SK-N-SH treated with all-trans-retinoic acid at 6 μM for 48 hours (cell line): ENCODE data around the gene AP2M1.

Source experiments
- ESRRG ChIP-seq: fragments of 250-450 bp; sonication (Bioruptor Pico); IDR thresholded peaks from 2 replicates; pipeline ENCODE4 v1.6.1; 2021; ENCODE audit warnings: mild to moderate bottlenecking
- ISL1 ChIP-seq: fragments of 250-450 bp; sonication (Bioruptor Pico); IDR thresholded peaks from 2 replicates; pipeline ENCODE4 v2.1.2; 2022; ENCODE audit warnings: mild to moderate bottlenecking, moderate library complexity
- SNAI2 ChIP-seq: fragments of 250-450 bp; sonication (Bioruptor Pico); IDR thresholded peaks from 2 replicates; pipeline ENCODE4 v1.5.0; 2020; ENCODE audit warnings: mild to moderate bottlenecking, moderate library complexity
- ZFP30 ChIP-seq: fragments of 450-650 bp; formaldehyde crosslinking; IDR thresholded peaks from 2 replicates; pipeline ENCODE4 v1.5.0; 2022; ENCODE audit warnings: mild to moderate bottlenecking, moderate library complexity
- TF ChIP-seq, protein P1 (sequence below): fragments of 250-450 bp; sonication (Bioruptor Pico); IDR thresholded peaks from 2 replicates; pipeline ENCODE4 v1.5.0; 2020; ENCODE audit warnings: mild to moderate bottlenecking, moderate library complexity

DNA sequence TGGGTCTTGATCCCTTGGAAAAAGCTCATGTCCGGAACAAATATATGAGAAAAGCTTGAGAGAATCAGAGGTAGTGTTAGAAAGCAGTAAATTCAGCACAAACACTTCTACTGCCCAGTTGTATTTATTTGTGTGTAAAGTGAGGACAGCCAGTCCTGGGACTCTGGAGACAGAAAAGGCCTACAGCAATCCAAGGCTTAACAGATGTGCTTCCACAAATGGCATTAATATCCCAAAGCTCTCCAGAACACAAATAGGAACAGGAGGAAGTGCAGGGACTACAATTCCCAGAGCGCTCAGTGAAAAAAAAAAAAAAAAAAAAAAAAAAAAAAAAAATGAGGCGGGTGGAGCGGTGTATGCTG is 390 bp upstream of the AP2M1 start:
- no peak for TF ChIP-seq SNAI2 (CRISPR knock-in tag)
- no peak for TF ChIP-seq ISL1 (CRISPR knock-in tag)
- TF ChIP-seq ZFP30 (CRISPR knock-in tag), result no peak
- TF ChIP-seq ESRRG, result no peak
- TF ChIP-seq, protein P1, sequence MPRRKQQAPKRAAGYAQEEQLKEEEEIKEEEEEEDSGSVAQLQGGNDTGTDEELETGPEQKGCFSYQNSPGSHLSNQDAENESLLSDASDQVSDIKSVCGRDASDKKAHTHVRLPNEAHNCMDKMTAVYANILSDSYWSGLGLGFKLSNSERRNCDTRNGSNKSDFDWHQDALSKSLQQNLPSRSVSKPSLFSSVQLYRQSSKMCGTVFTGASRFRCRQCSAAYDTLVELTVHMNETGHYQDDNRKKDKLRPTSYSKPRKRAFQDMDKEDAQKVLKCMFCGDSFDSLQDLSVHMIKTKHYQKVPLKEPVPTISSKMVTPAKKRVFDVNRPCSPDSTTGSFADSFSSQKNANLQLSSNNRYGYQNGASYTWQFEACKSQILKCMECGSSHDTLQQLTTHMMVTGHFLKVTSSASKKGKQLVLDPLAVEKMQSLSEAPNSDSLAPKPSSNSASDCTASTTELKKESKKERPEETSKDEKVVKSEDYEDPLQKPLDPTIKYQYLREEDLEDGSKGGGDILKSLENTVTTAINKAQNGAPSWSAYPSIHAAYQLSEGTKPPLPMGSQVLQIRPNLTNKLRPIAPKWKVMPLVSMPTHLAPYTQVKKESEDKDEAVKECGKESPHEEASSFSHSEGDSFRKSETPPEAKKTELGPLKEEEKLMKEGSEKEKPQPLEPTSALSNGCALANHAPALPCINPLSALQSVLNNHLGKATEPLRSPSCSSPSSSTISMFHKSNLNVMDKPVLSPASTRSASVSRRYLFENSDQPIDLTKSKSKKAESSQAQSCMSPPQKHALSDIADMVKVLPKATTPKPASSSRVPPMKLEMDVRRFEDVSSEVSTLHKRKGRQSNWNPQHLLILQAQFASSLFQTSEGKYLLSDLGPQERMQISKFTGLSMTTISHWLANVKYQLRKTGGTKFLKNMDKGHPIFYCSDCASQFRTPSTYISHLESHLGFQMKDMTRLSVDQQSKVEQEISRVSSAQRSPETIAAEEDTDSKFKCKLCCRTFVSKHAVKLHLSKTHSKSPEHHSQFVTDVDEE (CRISPR knock-in tag), result no peak
